Measurements from ENCODE around the gene IGSF21. TPM values are rescaled to one million over a fixed set of nuclear protein-coding genes. Genes with fewer than 3 reads are reported as not detected.

IGSF21 gene
- total RNA-seq, 1 donor from 2014 or later = not detected

DNA sequence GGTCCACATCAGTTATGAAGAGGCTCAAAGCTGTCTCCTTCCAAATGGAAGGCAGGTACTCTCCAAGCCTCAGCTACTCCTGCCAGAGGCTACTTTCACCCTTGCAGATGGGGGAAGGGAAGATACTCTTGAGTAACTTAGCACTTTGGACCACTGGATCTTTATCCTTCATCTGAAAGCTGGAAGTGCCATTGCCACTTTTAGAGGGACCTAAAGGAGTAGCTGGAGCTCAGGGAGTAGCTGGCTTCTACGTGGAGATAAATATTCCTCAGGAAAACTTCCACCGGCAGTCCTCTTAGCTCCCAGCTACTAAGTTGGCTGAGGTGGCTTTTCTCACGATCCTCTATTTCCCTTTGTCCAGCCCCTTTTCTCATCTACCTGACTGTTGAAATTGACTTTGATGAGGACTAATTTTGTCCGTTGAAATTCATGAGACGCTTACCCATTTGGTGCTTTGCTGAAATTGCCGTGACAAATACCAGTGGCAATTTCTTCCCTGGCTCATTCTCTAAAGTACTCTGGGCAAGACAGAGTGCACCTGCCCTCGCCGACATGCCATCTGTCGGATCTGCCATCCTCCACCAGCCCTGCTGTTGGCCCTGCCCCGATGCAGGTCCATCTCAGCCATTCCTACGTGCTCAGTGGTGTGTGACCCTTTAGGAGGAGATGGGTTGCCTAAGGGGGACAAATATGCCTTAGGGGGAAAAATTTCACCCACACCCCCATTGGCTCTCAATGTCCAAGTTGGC is 13.6 kb downstream of the IGSF21 start:
- no peak overlapping the region for H3K4me3 ChIP-seq (ENCODE audit: low read depth, low read length)
- no peak for DNase-seq (ENCODE audit: low read depth)
- H3K27me3 ChIP-seq (ENCODE audit: control insufficient read depth, insufficient read depth, low read length) = no peaks in the 10 kb centered on the region
- no peak for FAIRE-seq
- TF ChIP-seq, protein P1, sequence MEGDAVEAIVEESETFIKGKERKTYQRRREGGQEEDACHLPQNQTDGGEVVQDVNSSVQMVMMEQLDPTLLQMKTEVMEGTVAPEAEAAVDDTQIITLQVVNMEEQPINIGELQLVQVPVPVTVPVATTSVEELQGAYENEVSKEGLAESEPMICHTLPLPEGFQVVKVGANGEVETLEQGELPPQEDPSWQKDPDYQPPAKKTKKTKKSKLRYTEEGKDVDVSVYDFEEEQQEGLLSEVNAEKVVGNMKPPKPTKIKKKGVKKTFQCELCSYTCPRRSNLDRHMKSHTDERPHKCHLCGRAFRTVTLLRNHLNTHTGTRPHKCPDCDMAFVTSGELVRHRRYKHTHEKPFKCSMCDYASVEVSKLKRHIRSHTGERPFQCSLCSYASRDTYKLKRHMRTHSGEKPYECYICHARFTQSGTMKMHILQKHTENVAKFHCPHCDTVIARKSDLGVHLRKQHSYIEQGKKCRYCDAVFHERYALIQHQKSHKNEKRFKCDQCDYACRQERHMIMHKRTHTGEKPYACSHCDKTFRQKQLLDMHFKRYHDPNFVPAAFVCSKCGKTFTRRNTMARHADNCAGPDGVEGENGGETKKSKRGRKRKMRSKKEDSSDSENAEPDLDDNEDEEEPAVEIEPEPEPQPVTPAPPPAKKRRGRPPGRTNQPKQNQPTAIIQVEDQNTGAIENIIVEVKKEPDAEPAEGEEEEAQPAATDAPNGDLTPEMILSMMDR (IDR thresholded peaks at IDR 0.05; ENCODE audit: insufficient read depth, low read length, severe bottlenecking) = no peak
- no peaks in the 10 kb centered on the region for H3K36me3 ChIP-seq (ENCODE audit: control insufficient read depth, insufficient read depth, low read length)

DNA sequence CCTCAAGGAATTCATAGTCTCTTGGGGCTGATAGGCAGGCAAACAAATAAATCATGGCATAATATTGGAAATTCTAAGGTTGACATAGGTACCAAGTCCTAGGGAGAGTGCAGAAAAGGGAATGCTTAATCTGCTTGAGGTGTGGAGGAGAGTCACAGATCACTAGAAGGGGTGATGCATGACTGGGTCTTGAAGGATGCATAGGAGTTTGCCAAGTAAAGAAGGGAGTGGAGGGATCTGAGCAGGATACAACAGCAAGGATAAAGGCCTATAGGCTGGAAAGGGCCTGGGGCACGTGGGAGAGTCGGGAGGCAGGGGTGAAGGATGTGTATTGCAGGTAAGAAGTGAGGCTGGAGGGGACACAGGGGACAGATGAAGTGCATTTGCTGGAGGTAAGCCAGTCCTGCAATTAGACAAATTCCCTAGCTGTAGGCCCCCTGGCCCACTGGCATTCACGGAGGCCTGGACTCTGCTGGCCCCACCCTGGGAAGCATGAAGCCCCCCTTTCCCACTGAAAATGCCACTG is 15.9 kb downstream of the IGSF21 start:
- H3K36me3 ChIP-seq (ENCODE audit: control insufficient read depth, insufficient read depth, low read length) = no peaks in the 10 kb centered on the region
- no peak for FAIRE-seq
- TF ChIP-seq, protein P1 (IDR thresholded peaks at IDR 0.05; ENCODE audit: insufficient read depth, low read length, severe bottlenecking) = no peak
- no peak for DNase-seq (ENCODE audit: low read depth)
- no peak overlapping the region for H3K4me3 ChIP-seq (ENCODE audit: low read depth, low read length)
- H3K27me3 ChIP-seq (ENCODE audit: control insufficient read depth, insufficient read depth, low read length) = no peaks in the 10 kb centered on the region

GRCh38 chr1:18124977-18125376 is 17.4 kb downstream of the IGSF21 start:
- DNase-seq (ENCODE audit: low read depth) (no peak), FAIRE-seq (no peak)
- TF ChIP-seq, protein P1 (IDR thresholded peaks at IDR 0.05; ENCODE audit: insufficient read depth, low read length, severe bottlenecking) = no peak
- Histone ChIP-seq H3K4me3 (ENCODE audit: low read depth, low read length) (no peak overlapping the region), H3K27me3 (ENCODE audit: control insufficient read depth, insufficient read depth, low read length) (no peaks in the 10 kb centered on the region), H3K36me3 (ENCODE audit: control insufficient read depth, insufficient read depth, low read length) (no peaks in the 10 kb centered on the region)

- TF ChIP-seq, protein P1 (IDR thresholded peaks at IDR 0.05; ENCODE audit: insufficient read depth, low read length, severe bottlenecking) = no peak
- DNase-seq (ENCODE audit: low read depth) = no peak
- Histone ChIP-seq H3K4me3 (ENCODE audit: low read depth, low read length) (no peak overlapping the region), H3K36me3 (ENCODE audit: control insufficient read depth, insufficient read depth, low read length) (no peaks in the 10 kb centered on the region), H3K27me3 (ENCODE audit: control insufficient read depth, insufficient read depth, low read length) (no peaks in the 10 kb centered on the region)
- no peak for FAIRE-seq
Observed at GRCh38 chr1:18126616-18127015, 19.0 kb downstream of the IGSF21 start.

- FAIRE-seq = no peak
- DNase-seq (ENCODE audit: low read depth) = no peak
- TF ChIP-seq, protein P1 (IDR thresholded peaks at IDR 0.05; ENCODE audit: insufficient read depth, low read length, severe bottlenecking) = no peak
Observed at GRCh38 chr1:18128298-18128697, 20.7 kb downstream of the IGSF21 start.

More at GRCh38 chr1:18128298-18128697, 20.7 kb downstream of the IGSF21 start:
- no peaks in the 10 kb centered on the region for H3K27me3 ChIP-seq (ENCODE audit: control insufficient read depth, insufficient read depth, low read length)
- no peak overlapping the region for H3K4me3 ChIP-seq (ENCODE audit: low read depth, low read length)
- no peaks in the 10 kb centered on the region for H3K36me3 ChIP-seq (ENCODE audit: control insufficient read depth, insufficient read depth, low read length)
